ENCODE data around the gene EHMT1. TPM values are rescaled to one million over a fixed set of nuclear protein-coding genes. Genes with fewer than 3 reads are reported as not detected.

Gene EHMT1
- total RNA-seq, 2 donors from 2014 or later: 137 to 139 TPM

- no peak overlapping the region for H3K27ac Mint-ChIP-seq
Measured at GRCh38 chr9:137649553-137649952, 30.7 kb downstream of the EHMT1 start.

GRCh38 chr9:137650259-137650658, 31.5 kb downstream of the EHMT1 start:
- no peaks in the 10 kb centered on the region for H3K9me3 ChIP-seq (ENCODE audit: control insufficient read depth, low read length)
- H3K9ac ChIP-seq (ENCODE audit: extremely low read depth, low read length, poor library complexity, severe bottlenecking): no peak overlapping the region
- Mint-ChIP-seq H3K27ac (no peak overlapping the region), H3K4me1 (peaks cover 9% of the 10 kb centered on the region), H3K27me3 (ENCODE audit: insufficient read depth) (no peaks in the 10 kb centered on the region), H3K36me3 (ENCODE audit: low read depth) (peaks cover 46% of the 10 kb centered on the region), H3K4me3 (no peak overlapping the region), H3K9me3 (no peaks in the 10 kb centered on the region)
- H3K4me3 ChIP-seq (ENCODE audit: low read length): no peak overlapping the region
- no peak overlapping the region for H3K27ac ChIP-seq (ENCODE audit: low read depth, low read length)
- H3K27me3 ChIP-seq (ENCODE audit: control insufficient read depth, insufficient read depth, low read length, poor library complexity, severe bottlenecking): no peaks in the 10 kb centered on the region
- no peaks in the 10 kb centered on the region for H3K4me1 ChIP-seq (ENCODE audit: control insufficient read depth, insufficient read depth, low read length)
- WGBS, 2 experiments (ENCODE audit: insufficient coverage in 1 of 2, insufficient read length in 1 of 2): 94 to 96% methylated on average over 2 of the region's 2 CpGs
- TF ChIP-seq CTCF (conservative IDR thresholded peaks at IDR 0.05): no peak
- no peak for DNase-seq
- peaks cover 29% of the 10 kb centered on the region for H3K36me3 ChIP-seq (ENCODE audit: control insufficient read depth, insufficient read depth, low read length)

More at GRCh38 chr9:137649553-137649952, 30.7 kb downstream of the EHMT1 start:
- Histone ChIP-seq H3K4me1 (ENCODE audit: control insufficient read depth, insufficient read depth, low read length) (no peaks in the 10 kb centered on the region), H3K9me3 (ENCODE audit: control insufficient read depth, low read length) (no peaks in the 10 kb centered on the region), H3K27ac (ENCODE audit: low read depth, low read length) (no peak overlapping the region), H3K36me3 (ENCODE audit: control insufficient read depth, insufficient read depth, low read length) (peaks cover 29% of the 10 kb centered on the region), H3K4me3 (ENCODE audit: low read length) (no peak overlapping the region), H3K27me3 (ENCODE audit: control insufficient read depth, insufficient read depth, low read length, poor library complexity, severe bottlenecking) (no peaks in the 10 kb centered on the region), H3K9ac (ENCODE audit: extremely low read depth, low read length, poor library complexity, severe bottlenecking) (no peak overlapping the region)
- Mint-ChIP-seq H3K4me3 (no peak overlapping the region), H3K4me1 (peaks cover 9% of the 10 kb centered on the region), H3K36me3 (ENCODE audit: low read depth) (peaks cover 48% of the 10 kb centered on the region), H3K27me3 (ENCODE audit: insufficient read depth) (no peaks in the 10 kb centered on the region), H3K9me3 (no peaks in the 10 kb centered on the region)
- TF ChIP-seq CTCF (conservative IDR thresholded peaks at IDR 0.05): no peak
- DNase-seq: no peak
- 95 to 99% methylated on average over 6 to 9 of the region's 9 CpGs for WGBS, 2 experiments (ENCODE audit: insufficient coverage in 1 of 2, insufficient read length in 1 of 2)

- H3K27me3 Mint-ChIP-seq (ENCODE audit: insufficient read depth): no peaks in the 10 kb centered on the region
- Histone ChIP-seq H3K9ac (ENCODE audit: extremely low read depth, low read length, poor library complexity, severe bottlenecking) (no peak overlapping the region), H3K9me3 (ENCODE audit: control insufficient read depth, low read length) (no peaks in the 10 kb centered on the region), H3K27ac (ENCODE audit: low read depth, low read length) (no peak overlapping the region), H3K4me3 (ENCODE audit: low read length) (no peak overlapping the region), H3K4me1 (ENCODE audit: control insufficient read depth, insufficient read depth, low read length) (no peaks in the 10 kb centered on the region), H3K36me3 (ENCODE audit: control insufficient read depth, insufficient read depth, low read length) (peaks cover 32% of the 10 kb centered on the region), H3K27me3 (ENCODE audit: control insufficient read depth, insufficient read depth, low read length, poor library complexity, severe bottlenecking) (no peaks in the 10 kb centered on the region)
- no peak for TF ChIP-seq CTCF (conservative IDR thresholded peaks at IDR 0.05)
- DNase-seq: no peak
- H3K4me3 Mint-ChIP-seq: no peak overlapping the region
- no peaks in the 10 kb centered on the region for H3K9me3 Mint-ChIP-seq
- no peak overlapping the region for H3K27ac Mint-ChIP-seq
- WGBS, 2 experiments (ENCODE audit: insufficient coverage in 1 of 2, insufficient read length in 1 of 2): 92 to 99% methylated on average over 7 of the region's 7 CpGs
- H3K36me3 Mint-ChIP-seq (ENCODE audit: low read depth): peaks cover 50% of the 10 kb centered on the region
- H3K4me1 Mint-ChIP-seq: peaks cover 9% of the 10 kb centered on the region
Measured at GRCh38 chr9:137650779-137651178, 32.0 kb downstream of the EHMT1 start.
